Mesenchymal stem cell (in vitro differentiated cells and primary cell): ENCODE data around the gene FGFR2.

Experiments used
- DNase-seq: peaks from one replicate; pipeline ENCODE4 v3.0.0-alpha.2; 2013
- H2AFZ ChIP-seq: one replicate; pipeline ENCODE4 v1.6.1; 2013; ENCODE audit warnings: low read depth, mild to moderate bottlenecking, control low read depth, inconsistent platforms, low read length, moderate library complexity
- H2AK5ac ChIP-seq: 2 replicates; pipeline ENCODE4 v1.6.1; 2013; ENCODE audit warnings: low read length, moderate library complexity, mild to moderate bottlenecking, inconsistent platforms; ENCODE audit not compliant: severe bottlenecking
- H2BK120ac ChIP-seq: one replicate; pipeline ENCODE4 v1.6.1; 2013; ENCODE audit warnings: low read depth, mild to moderate bottlenecking, inconsistent platforms, low read length, moderate library complexity
- H2BK12ac ChIP-seq, 2 experiments: one replicate each; pipeline ENCODE4 v1.6.1; 2013; ENCODE audit warnings: inconsistent platforms in 2 of 2, low read length in 2 of 2, mild to moderate bottlenecking in 2 of 2, moderate library complexity in 2 of 2, control low read depth in 1 of 2
- H2BK15ac ChIP-seq: one replicate; pipeline ENCODE4 v1.6.1; 2013; ENCODE audit warnings: mild to moderate bottlenecking, low read depth, inconsistent platforms; ENCODE audit not compliant: poor library complexity, severe bottlenecking
- H2BK5ac ChIP-seq: 2 replicates; pipeline ENCODE4 v1.6.1; 2013; ENCODE audit warnings: low read depth, mild to moderate bottlenecking, low read length, control low read depth, inconsistent platforms; ENCODE audit not compliant: poor library complexity, severe bottlenecking
- H3K14ac ChIP-seq, 2 experiments: one replicate each; pipeline ENCODE4 v1.6.1; 2013; ENCODE audit warnings: inconsistent platforms in 2 of 2, low read length in 2 of 2, control low read depth in 1 of 2, mild to moderate bottlenecking in 1 of 2, moderate library complexity in 1 of 2
- H3K18ac ChIP-seq, 2 experiments: one replicate each; pipeline ENCODE4 v1.6.1; 2013; ENCODE audit warnings: inconsistent platforms in 2 of 2, low read length in 2 of 2, control low read depth in 1 of 2, low read depth in 1 of 2, mild to moderate bottlenecking in 1 of 2
- H3K23ac ChIP-seq, 2 experiments: one replicate each; pipeline ENCODE4 v1.6.1; 2013; ENCODE audit warnings: inconsistent platforms in 2 of 2, low read length in 2 of 2, mild to moderate bottlenecking in 2 of 2, moderate library complexity in 2 of 2, control low read depth in 1 of 2
- H3K27ac ChIP-seq: 2 replicates; pipeline ENCODE4 v1.5.1; 2013; ENCODE audit warnings: mild to moderate bottlenecking, moderate library complexity, low read length, control low read depth, inconsistent platforms; ENCODE audit not compliant: poor library complexity, severe bottlenecking
- H3K27me3 ChIP-seq, 2 experiments: 2 replicates each; pipeline versions ENCODE4 v1.6.1 to v1.7.0; 2013; ENCODE audit warnings: low read length in 2 of 2, mild to moderate bottlenecking in 2 of 2, moderate library complexity in 2 of 2, control low read depth in 1 of 2, inconsistent platforms in 1 of 2; ENCODE audit not compliant: control insufficient read depth in 1 of 2, insufficient read depth in 1 of 2
- H3K36me3 ChIP-seq, 2 experiments: 2 replicates each; pipeline versions ENCODE4 v1.6.1 to v1.7.0; 2013; ENCODE audit warnings: low read length in 2 of 2, control low read depth in 1 of 2, inconsistent platforms in 1 of 2, low read depth in 1 of 2, mild to moderate bottlenecking in 1 of 2; ENCODE audit not compliant: insufficient read depth in 2 of 2, control insufficient read depth in 1 of 2
- H3K4ac ChIP-seq, 2 experiments: one replicate each; pipeline ENCODE4 v1.6.1; 2013; ENCODE audit warnings: inconsistent platforms in 2 of 2, low read length in 2 of 2, mild to moderate bottlenecking in 2 of 2, moderate library complexity in 2 of 2, control low read depth in 1 of 2, low read depth in 1 of 2
- H3K4me1 ChIP-seq: 2 replicates; pipeline ENCODE4 v1.6.1; 2013; ENCODE audit warnings: low read depth, low read length, control low read depth; ENCODE audit not compliant: control insufficient read depth, insufficient read depth
- H3K4me2 ChIP-seq: 2 replicates; pipeline ENCODE4 v1.6.1; 2013; ENCODE audit warnings: low read length, mild to moderate bottlenecking, inconsistent platforms; ENCODE audit not compliant: poor library complexity, severe bottlenecking
- H3K4me3 ChIP-seq, 2 experiments: 2 replicates each; pipeline versions ENCODE4 v1.5.1 to v1.7.0; 2013; ENCODE audit warnings: low read length in 2 of 2, mild to moderate bottlenecking in 2 of 2, control low read depth in 1 of 2, low read depth in 1 of 2; ENCODE audit not compliant: insufficient read depth in 1 of 2
- H3K79me1 ChIP-seq: replicated peaks from 2 replicates; pipeline ENCODE4 v1.6.1; 2013; ENCODE audit warnings: mild to moderate bottlenecking, control low read depth, low read length, inconsistent platforms; ENCODE audit not compliant: poor library complexity, severe bottlenecking
- H3K9ac ChIP-seq: 2 replicates; pipeline ENCODE4 v1.7.0; 2013; ENCODE audit warnings: mild to moderate bottlenecking, low read length, moderate library complexity
- H3K9me3 ChIP-seq: 2 replicates; pipeline ENCODE4 v1.7.0; 2013; ENCODE audit warnings: mild to moderate bottlenecking, low read length; ENCODE audit not compliant: control insufficient read depth
- H4K8ac ChIP-seq: one replicate; pipeline ENCODE4 v1.6.1; 2013; ENCODE audit warnings: inconsistent platforms, mild to moderate bottlenecking, low read length, moderate library complexity
- H4K91ac ChIP-seq: one replicate; pipeline ENCODE4 v1.6.1; 2013; ENCODE audit warnings: mild to moderate bottlenecking, low read length, inconsistent platforms
- WGBS: methylation state at CpG from one replicate; pipeline ENCODE4 v1.1.7; 2013; ENCODE audit warnings: mixed read lengths; 5-methylcytosine and 5-hydroxymethylcytosine counted together

FGFR2 gene

GRCh38 chr10:121559326-121560026, 38.8 kb downstream of the FGFR2 start:
- no peak overlapping the region for H2AFZ ChIP-seq

GRCh38 chr10:121558238-121558637, 40.0 kb downstream of the FGFR2 start:
- Histone ChIP-seq H3K9ac (no peak overlapping the region), H3K14ac (no peak overlapping the region), H2BK120ac (no peak overlapping the region), H4K8ac (no peak overlapping the region), H3K36me3 (no peaks in the 10 kb centered on the region), H3K4me2 (no peak overlapping the region), H3K18ac (no peak overlapping the region), H2BK12ac (no peak overlapping the region), H3K4ac (no peak overlapping the region), H2AK5ac (no peak overlapping the region), H3K27me3 (no peaks in the 10 kb centered on the region), H2BK5ac (no peak overlapping the region), H4K91ac (no peak overlapping the region), H3K4me1 (peaks cover 2% of the 10 kb centered on the region), H3K27ac (no peak overlapping the region), H2AFZ (no peak overlapping the region), H3K4me3 (no peak overlapping the region), H2BK15ac (no peak overlapping the region), H3K23ac (no peak overlapping the region), H3K79me1 (peaks cover 1% of the 10 kb centered on the region), H3K9me3 (no peaks in the 10 kb centered on the region)
- WGBS = 82% methylated on average over 3 of the region's 3 CpGs
- DNase-seq = no peak

More at GRCh38 chr10:121559326-121560026, 38.8 kb downstream of the FGFR2 start:
- H3K27me3 ChIP-seq = no peaks in the 10 kb centered on the region
- no peak overlapping the region for H3K4me3 ChIP-seq
- no peak overlapping the region for H2BK5ac ChIP-seq
- H3K4me1 ChIP-seq = no peaks in the 10 kb centered on the region
- H3K4me2 ChIP-seq = no peak overlapping the region
- no peak overlapping the region for H2AK5ac ChIP-seq
- no peak overlapping the region for H4K8ac ChIP-seq
- no peaks in the 10 kb centered on the region for H3K36me3 ChIP-seq
- peaks cover 1% of the 10 kb centered on the region for H3K79me1 ChIP-seq
- H3K18ac ChIP-seq = no peak overlapping the region
- H2BK120ac ChIP-seq = no peak overlapping the region
- DNase-seq = no peak
- no peak overlapping the region for H3K4ac ChIP-seq
- no peak overlapping the region for H2BK12ac ChIP-seq
- no peak overlapping the region for H2BK15ac ChIP-seq
- H3K27ac ChIP-seq = no peak overlapping the region
- 81% methylated on average over 11 of the region's 11 CpGs for WGBS
- no peaks in the 10 kb centered on the region for H3K9me3 ChIP-seq
- no peak overlapping the region for H4K91ac ChIP-seq
- H3K14ac ChIP-seq = no peak overlapping the region
- no peak overlapping the region for H3K9ac ChIP-seq
- no peak overlapping the region for H3K23ac ChIP-seq

GRCh38 chr10:121556918-121557573, 41.2 kb downstream of the FGFR2 start:
- no peak overlapping the region for H3K4ac ChIP-seq
- H3K79me1 ChIP-seq = peaks cover 1% of the 10 kb centered on the region
- no peaks in the 10 kb centered on the region for H3K36me3 ChIP-seq
- no peak overlapping the region for H2BK5ac ChIP-seq
- H3K4me2 ChIP-seq = no peak overlapping the region
- H3K14ac ChIP-seq = no peak overlapping the region
- no peak overlapping the region for H2BK15ac ChIP-seq
- H3K4me3 ChIP-seq = no peak overlapping the region
- H3K27ac ChIP-seq = no peak overlapping the region
- H3K27me3 ChIP-seq = no peaks in the 10 kb centered on the region
- 91% methylated on average over 5 of the region's 6 CpGs for WGBS
- no peak overlapping the region for H3K9ac ChIP-seq
- no peak overlapping the region for H4K91ac ChIP-seq
- no peak overlapping the region for H2BK12ac ChIP-seq
- H2AK5ac ChIP-seq = no peak overlapping the region
- H2BK120ac ChIP-seq = no peak overlapping the region
- no peak overlapping the region for H2AFZ ChIP-seq
- DNase-seq = no peak
- no peaks in the 10 kb centered on the region for H3K9me3 ChIP-seq
- peaks cover 2% of the 10 kb centered on the region for H3K4me1 ChIP-seq
- H3K23ac ChIP-seq = no peak overlapping the region
- H4K8ac ChIP-seq = no peak overlapping the region
- no peak overlapping the region for H3K18ac ChIP-seq

- no peaks in the 10 kb centered on the region for H3K27me3 ChIP-seq
- peaks cover 1% of the 10 kb centered on the region for H3K79me1 ChIP-seq
- no peak overlapping the region for H4K91ac ChIP-seq
- H3K9me3 ChIP-seq = no peaks in the 10 kb centered on the region
- H2BK5ac ChIP-seq = no peak overlapping the region
- no peak overlapping the region for H3K4ac ChIP-seq
- H3K4me3 ChIP-seq = no peak overlapping the region
- no peak overlapping the region for H3K4me2 ChIP-seq
- WGBS = 52% methylated on average over 6 of the region's 7 CpGs
- no peak for DNase-seq
- no peak overlapping the region for H3K23ac ChIP-seq
- H2AK5ac ChIP-seq = no peak overlapping the region
- no peak overlapping the region for H3K27ac ChIP-seq
- no peak overlapping the region for H2BK120ac ChIP-seq
- no peak overlapping the region for H2BK12ac ChIP-seq
- H3K36me3 ChIP-seq = no peaks in the 10 kb centered on the region
- H2BK15ac ChIP-seq = no peak overlapping the region
- no peak overlapping the region for H2AFZ ChIP-seq
- H3K4me1 ChIP-seq = peaks cover 2% of the 10 kb centered on the region
- H3K14ac ChIP-seq = no peak overlapping the region
- no peak overlapping the region for H3K9ac ChIP-seq
- no peak overlapping the region for H3K18ac ChIP-seq
- H4K8ac ChIP-seq = no peak overlapping the region
These were observed 41.8 kb downstream of the FGFR2 start for GRCh38 chr10:121556455-121556854.
